H7 (cell line): ENCODE measurements around the gene GRIK3. TPM values are rescaled to one million over a fixed set of nuclear protein-coding genes. Genes with fewer than 3 reads are reported as not detected.
A peak's percentile ranks its signal among the peaks of the same experiment; 100 is the strongest.

Experiments used
- DNase-seq: peaks from one replicate; pipeline ENCODE4 v3.0.0; 2012
- H3K27me3 ChIP-seq: 2 replicates; pipeline ENCODE4 v1.6.0; 2011; ENCODE audit warnings: mild to moderate bottlenecking, low read length; ENCODE audit not compliant: control insufficient read depth, insufficient read depth
- H3K36me3 ChIP-seq: replicated peaks from 2 replicates; pipeline ENCODE4 v1.5.1; 2011; ENCODE audit warnings: low read length; ENCODE audit not compliant: control insufficient read depth, insufficient read depth
- H3K4me3 ChIP-seq: 2 replicates; pipeline ENCODE4 v1.5.1; 2011; ENCODE audit warnings: low read depth, mild to moderate bottlenecking, control low read depth, low read length, moderate library complexity; ENCODE audit not compliant: insufficient read depth
- total RNA-seq: library from RNA; depleted of rRNA; stranded (reverse); fragments of >200 nt; shearing (Covaris generic); gene quantifications from 2 replicates; pipeline ENCODE4 v1.2.3, GENCODE V29; 2014

GRIK3 gene
- total RNA-seq, 1 experiment from 2014 or later: 8.2 TPM

- Histone ChIP-seq H3K36me3 (no peaks in the 10 kb centered on the region), H3K4me3 (no peak overlapping the region), H3K27me3 (no peaks in the 10 kb centered on the region; the same call in 1 of the 2 replicates)
- no peak for DNase-seq
Observed at GRCh38 chr1:36794460-36794859, 239.9 kb downstream of the GRIK3 start.

- Histone ChIP-seq H3K27me3 (no peaks in the 10 kb centered on the region; the same call in 1 of the 2 replicates), H3K36me3 (no peaks in the 10 kb centered on the region), H3K4me3 (no peak overlapping the region)
- no peak for DNase-seq
Observed at GRCh38 chr1:36793452-36793851, 240.9 kb downstream of the GRIK3 start.

DNA sequence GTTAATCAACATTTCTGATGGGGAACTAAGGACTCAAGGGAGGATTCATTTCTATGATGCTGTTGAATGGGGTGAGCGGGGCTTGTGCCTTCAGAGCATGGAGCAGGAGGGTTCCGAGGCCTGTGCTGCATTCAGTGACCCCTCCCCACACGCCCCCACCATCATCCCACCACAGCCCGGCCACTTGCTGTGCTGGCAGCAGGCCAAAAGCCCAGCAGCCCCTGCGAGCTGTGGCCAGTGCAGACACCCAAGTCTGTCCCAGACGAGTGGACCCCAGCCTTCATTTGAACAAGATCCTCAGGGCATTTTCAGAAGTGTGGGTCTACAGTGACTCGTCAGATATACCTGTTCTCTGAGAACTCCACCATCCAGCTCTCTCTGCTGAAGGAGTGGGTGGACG lies 242.0 kb downstream of the GRIK3 start:
- Histone ChIP-seq H3K27me3 (no peaks in the 10 kb centered on the region; the same call in 1 of the 2 replicates), H3K36me3 (no peaks in the 10 kb centered on the region), H3K4me3 (no peak overlapping the region)
- DNase-seq: no peak

DNA sequence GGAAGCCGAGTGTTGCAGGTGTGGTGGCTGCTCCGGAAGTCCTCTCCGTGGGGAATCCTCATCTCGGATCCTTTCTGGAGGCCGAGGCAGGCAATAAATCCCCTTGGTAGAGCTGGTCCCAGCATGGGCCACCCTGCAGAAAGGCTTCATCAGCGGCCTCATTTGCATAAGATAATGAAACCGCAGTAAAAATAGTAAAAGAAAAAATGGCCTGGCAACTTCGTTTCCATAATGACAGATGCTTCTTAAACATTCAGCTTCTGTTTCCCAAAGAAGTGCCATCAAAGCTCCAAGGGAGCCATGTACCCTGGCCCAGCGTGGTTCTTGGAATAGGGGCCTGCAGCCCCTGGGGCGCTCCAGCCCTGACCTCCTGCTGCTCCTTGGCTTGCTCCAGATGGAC lies 244.1 kb downstream of the GRIK3 start:
- H3K27me3 ChIP-seq: peaks cover 4% of the 10 kb centered on the region; the same call in 1 of the 2 replicates
- DNase-seq: no peak
- no peaks in the 10 kb centered on the region for H3K36me3 ChIP-seq
- H3K4me3 ChIP-seq: no peak overlapping the region

GRCh38 chr1:36789535-36789934 lies 244.8 kb downstream of the GRIK3 start:
- DNase-seq: no peak
- H3K4me3 ChIP-seq: no peak overlapping the region
- no peaks in the 10 kb centered on the region for H3K36me3 ChIP-seq
- H3K27me3 ChIP-seq: peaks cover 4% of the 10 kb centered on the region; the same call in 1 of the 2 replicates

- Histone ChIP-seq H3K27me3 (peaks cover 4% of the 10 kb centered on the region; the same call in 1 of the 2 replicates), H3K4me3 (no peak overlapping the region), H3K36me3 (no peaks in the 10 kb centered on the region)
- no peak for DNase-seq
Observed at GRCh38 chr1:36787312-36787913, 246.9 kb downstream of the GRIK3 start.

DNA sequence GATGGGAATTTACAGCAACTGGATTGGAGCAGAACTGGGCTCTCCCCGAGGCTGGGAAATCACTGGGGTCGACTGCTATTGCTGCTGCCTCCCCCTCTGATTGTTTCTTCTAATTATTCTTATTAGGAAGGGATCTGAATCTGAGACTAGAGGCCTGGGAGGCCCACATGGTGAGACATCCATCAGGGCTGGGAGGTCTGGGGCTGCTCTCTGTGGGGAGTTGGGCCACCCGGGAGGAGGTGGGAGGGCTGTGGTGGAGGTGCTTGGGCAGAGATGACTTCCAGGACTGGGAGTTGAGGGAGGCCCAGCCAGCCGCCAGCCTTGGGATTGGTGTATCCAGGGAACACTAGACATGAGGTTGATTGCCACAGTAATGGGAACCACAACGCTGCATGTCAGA lies 247.9 kb downstream of the GRIK3 start:
- H3K36me3 ChIP-seq: no peaks in the 10 kb centered on the region
- H3K27me3 ChIP-seq: peaks cover 4% of the 10 kb centered on the region; the same call in 1 of the 2 replicates
- no peak for DNase-seq
- no peak overlapping the region for H3K4me3 ChIP-seq

DNA sequence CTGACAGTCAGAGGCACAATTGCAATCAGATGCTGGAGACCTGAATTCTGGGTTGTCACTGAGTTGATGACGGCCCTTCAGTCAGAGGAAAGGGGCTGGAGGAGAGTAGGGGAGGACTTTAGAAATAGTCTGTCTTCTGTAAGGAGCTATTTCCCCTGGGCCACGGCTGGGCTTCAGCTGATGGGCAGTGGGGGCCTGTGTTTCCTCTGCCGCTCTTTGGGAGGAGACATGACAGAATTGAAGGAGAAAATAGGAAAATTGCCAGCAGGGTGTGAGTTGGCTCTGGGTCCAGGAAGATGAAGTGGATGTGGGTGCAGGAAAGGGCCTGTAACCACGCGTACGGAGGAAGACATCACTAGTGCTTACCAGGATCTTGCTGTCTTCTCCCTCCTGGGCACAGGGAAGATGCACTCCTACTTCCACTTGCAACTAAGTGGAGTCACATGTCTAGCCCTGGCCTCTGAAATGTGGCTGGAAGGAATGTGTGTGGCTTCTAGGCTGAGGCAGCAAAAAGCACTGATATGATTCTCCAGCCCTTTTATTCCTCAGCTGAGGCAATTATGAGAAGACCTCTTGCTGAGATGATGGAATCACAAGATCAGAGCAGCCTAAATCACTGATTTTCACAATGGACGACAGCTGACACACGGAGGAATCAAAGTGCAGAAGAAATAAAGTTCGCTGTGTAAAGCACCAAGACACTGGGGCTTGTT lies 250.0 kb downstream of the GRIK3 start:
- DNase-seq: no peak
- Histone ChIP-seq H3K4me3 (no peak overlapping the region), H3K27me3 (peaks cover 4% of the 10 kb centered on the region; the same call in 1 of the 2 replicates), H3K36me3 (no peaks in the 10 kb centered on the region)

DNA sequence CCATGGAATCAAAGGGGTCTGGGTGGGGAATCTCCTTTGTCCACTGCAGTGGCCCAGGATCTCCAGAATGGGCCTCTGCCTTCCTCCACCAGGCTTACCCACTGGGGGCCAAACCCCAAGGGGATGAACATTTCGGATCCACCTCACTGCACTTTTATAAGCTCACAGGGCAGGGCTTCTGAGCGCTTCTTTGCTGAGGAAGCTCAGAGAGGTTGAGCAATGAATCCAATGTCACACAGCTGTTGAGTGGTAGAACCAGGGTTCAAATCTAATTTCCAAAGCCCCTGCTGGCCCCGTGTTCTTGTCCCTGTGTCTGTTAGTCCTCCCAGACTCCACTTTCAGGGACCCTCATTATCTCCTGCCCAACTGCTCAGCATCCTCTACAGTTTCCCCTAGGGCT lies 250.8 kb downstream of the GRIK3 start:
- no peaks in the 10 kb centered on the region for H3K36me3 ChIP-seq
- H3K27me3 ChIP-seq: peaks cover 4% of the 10 kb centered on the region; the same call in 1 of the 2 replicates
- DNase-seq: no peak
- no peak overlapping the region for H3K4me3 ChIP-seq

DNA sequence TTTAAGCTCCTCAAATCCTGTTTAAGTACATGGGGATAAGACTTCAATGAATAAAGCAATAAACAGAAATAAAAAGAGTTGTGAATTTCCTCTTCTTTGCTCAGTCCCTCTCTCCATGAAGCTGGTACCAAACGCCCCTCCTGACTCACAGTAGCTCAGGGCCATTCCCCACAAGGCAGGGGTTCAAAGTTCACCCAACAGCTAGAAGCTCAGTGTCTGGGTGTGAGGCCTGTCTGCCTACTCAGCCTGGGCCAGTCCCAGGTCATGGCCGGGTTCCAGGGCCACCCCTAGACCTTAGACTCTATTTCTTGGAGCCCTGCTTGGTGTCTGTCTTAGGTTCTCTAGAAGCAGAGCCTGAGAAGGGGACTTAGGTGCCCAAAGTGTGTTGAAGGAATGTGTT lies 251.5 kb downstream of the GRIK3 start:
- Histone ChIP-seq H3K4me3 (no peak overlapping the region), H3K27me3 (peaks cover 4% of the 10 kb centered on the region; the same call in 1 of the 2 replicates), H3K36me3 (no peaks in the 10 kb centered on the region)
- DNase-seq: no peak

- Histone ChIP-seq H3K4me3 (no peak overlapping the region), H3K36me3 (no peaks in the 10 kb centered on the region), H3K27me3 (peaks cover 4% of the 10 kb centered on the region; the same call in 1 of the 2 replicates)
- DNase-seq: no peak
Observed at GRCh38 chr1:36782085-36782484, 252.2 kb downstream of the GRIK3 start.

GRCh38 chr1:36781098-36781497 lies 253.2 kb downstream of the GRIK3 start:
- Histone ChIP-seq H3K27me3 (peaks cover 4% of the 10 kb centered on the region; the same call in 1 of the 2 replicates), H3K36me3 (no peaks in the 10 kb centered on the region), H3K4me3 (no peak overlapping the region)
- DNase-seq: no peak

GRCh38 chr1:36778740-36779139 lies 255.6 kb downstream of the GRIK3 start:
- Histone ChIP-seq H3K4me3 (no peak overlapping the region), H3K27me3 (no peaks in the 10 kb centered on the region; the same call in 1 of the 2 replicates), H3K36me3 (no peaks in the 10 kb centered on the region)
- DNase-seq: peak; percentile 62

GRCh38 chr1:36776948-36777831 lies 257.1 kb downstream of the GRIK3 start:
- Histone ChIP-seq H3K36me3 (no peaks in the 10 kb centered on the region), H3K27me3 (peaks cover 2% of the 10 kb centered on the region; the same call in 1 of the 2 replicates), H3K4me3 (no peak overlapping the region)
- DNase-seq: no peak
